ENCODE results near the gene GUCY2D.

The GUCY2D gene

GRCh38 chr17:8068736-8069586 is 66.5 kb downstream of the GUCY2D start:
- H4K20me1 ChIP-seq, result peaks cover 0 to 18% (median 0%) of the 10 kb centered on the region in 11 experiments; a peak in 3 of 22 replicates
- H3K27me3 ChIP-seq, result peaks cover 60 to 96% (median 84%) of the 10 kb centered on the region in 11 experiments
- peak overlapping the region in 5 of 11 experiments; percentile 1 to 56 (median 25); a peak in 5 of 22 replicates for H3K9ac ChIP-seq
- H3K9me3 ChIP-seq (replicated peaks in 1 of 11), result no peaks in the 10 kb centered on the region
- H3K4me2 ChIP-seq, result peak overlapping the region in 8 of 11 experiments; percentile 2 to 96 (median 61); a peak in 12 of 22 replicates
- no peaks in the 10 kb centered on the region for H3K36me3 ChIP-seq
- peak overlapping the region in 5 of 11 experiments; percentile 15 to 78 (median 58); a peak in 9 of 22 replicates for H3K27ac ChIP-seq
- peaks cover 12 to 69% (median 26%) of the 10 kb centered on the region in 10 experiments; a peak in 18 of 20 replicates for H3K4me1 ChIP-seq
- TF ChIP-seq Cebpa-rat (IDR thresholded peaks at IDR 0.05), result no peak
- H3K4me3 ChIP-seq, result peak overlapping the region in 1 of 10 experiments; percentile 14; a peak in 1 of 20 replicates

DNA sequence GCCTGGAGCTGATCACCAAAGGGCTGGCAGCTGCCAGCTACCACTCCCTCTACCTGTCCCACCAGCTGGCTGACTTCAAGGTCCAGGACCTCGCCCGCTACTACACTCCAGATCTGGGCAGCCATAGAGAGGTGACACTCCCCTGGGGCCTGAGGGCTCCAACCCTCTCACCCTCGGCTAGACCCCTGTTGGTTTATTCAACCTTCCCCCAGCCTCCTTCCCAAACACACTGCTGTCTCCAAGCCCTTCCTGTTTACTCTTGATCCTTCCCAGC is 67.1 kb downstream of the GUCY2D start:
- Histone ChIP-seq H3K4me3 (peak overlapping the region in 1 of 10 experiments; percentile 14; a peak in 1 of 20 replicates), H3K9ac (peak overlapping the region in 5 of 11 experiments; percentile 1 to 56 (median 25); a peak in 5 of 22 replicates), H3K4me1 (peaks cover 13 to 70% (median 29%) of the 10 kb centered on the region in 10 experiments; a peak in 18 of 20 replicates), H3K9me3 (replicated peaks in 1 of 11) (no peaks in the 10 kb centered on the region), H3K4me2 (peak overlapping the region in 7 of 11 experiments; percentile 2 to 96 (median 82); a peak in 12 of 22 replicates), H3K36me3 (no peaks in the 10 kb centered on the region), H3K27me3 (peaks cover 61 to 96% (median 84%) of the 10 kb centered on the region in 11 experiments), H4K20me1 (peaks cover 0 to 18% (median 0%) of the 10 kb centered on the region in 11 experiments; a peak in 4 of 22 replicates), H3K27ac (peak overlapping the region in 5 of 11 experiments; percentile 15 to 78 (median 58); a peak in 9 of 22 replicates)
- no peak for TF ChIP-seq Cebpa-rat (IDR thresholded peaks at IDR 0.05)
